Activated CD4-positive, alpha-beta T cell treated with anti-CD3 and anti-CD28 coated beads, Interleukin-2, Interleukin-4, amounts not matched to agents 100 ng/mL and 50 ng/mL, durations not matched to agents 16 hours and 8 hours (primary cell): ENCODE results near the gene TRAF7.
"Not testable (repeated sequence)": the region's sequence is repeated elsewhere in the genome, so short reads cannot be mapped to it uniquely, and the experiment has no call there.

Experiments used
- DNase-seq: peaks from one replicate; pipeline ENCODE4 v3.0.0-alpha.2; 2020; ENCODE audit warnings: low spot score

Gene TRAF7

GRCh38 chr16:2200313-2200712 is 44.7 kb downstream of the TRAF7 start:
- DNase-seq = no peak

DNA sequence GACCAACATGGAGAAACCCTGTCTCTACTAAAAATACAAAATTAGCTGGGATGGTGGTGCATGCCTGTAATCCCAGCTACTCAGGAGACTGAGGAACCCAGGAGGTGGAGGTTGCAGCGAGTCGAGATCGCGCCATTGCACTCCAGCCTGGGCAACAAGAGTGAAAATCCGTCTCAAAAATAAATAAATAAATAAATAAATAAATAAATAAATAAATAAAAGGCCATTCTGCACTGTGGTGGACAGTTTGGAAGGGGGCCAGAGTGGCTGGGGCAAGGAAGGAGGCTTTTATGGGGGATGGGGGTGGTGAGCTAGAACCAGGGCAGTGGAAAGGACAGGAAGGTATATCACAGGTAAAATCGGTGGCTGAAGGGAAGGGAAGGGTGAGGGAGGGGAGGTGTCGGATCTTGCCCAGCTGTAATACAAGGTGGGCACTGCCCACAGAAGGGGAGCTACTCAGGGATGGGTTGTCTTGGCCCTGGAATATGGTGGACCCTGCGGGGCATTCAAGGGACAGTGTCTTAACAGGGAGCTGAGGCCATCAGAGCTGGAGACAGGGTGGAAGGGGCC is 47.6 kb downstream of the TRAF7 start:
- DNase-seq = not testable (repeated sequence)

GRCh38 chr16:2204416-2205103 is 49.0 kb downstream of the TRAF7 start:
- no peak for DNase-seq

- peak; percentile 88 for DNase-seq
Observed at GRCh38 chr16:2205104-2205966, 49.8 kb downstream of the TRAF7 start, which contains the start of gene MLST8. TSS of gene MLST8 (plus strand) at chr16:2205454. CDS start at chr16:2206086, 632 bp downstream.

- no peak for DNase-seq
Observed at GRCh38 chr16:2205967-2206313, 50.4 kb downstream of the TRAF7 start.

DNA sequence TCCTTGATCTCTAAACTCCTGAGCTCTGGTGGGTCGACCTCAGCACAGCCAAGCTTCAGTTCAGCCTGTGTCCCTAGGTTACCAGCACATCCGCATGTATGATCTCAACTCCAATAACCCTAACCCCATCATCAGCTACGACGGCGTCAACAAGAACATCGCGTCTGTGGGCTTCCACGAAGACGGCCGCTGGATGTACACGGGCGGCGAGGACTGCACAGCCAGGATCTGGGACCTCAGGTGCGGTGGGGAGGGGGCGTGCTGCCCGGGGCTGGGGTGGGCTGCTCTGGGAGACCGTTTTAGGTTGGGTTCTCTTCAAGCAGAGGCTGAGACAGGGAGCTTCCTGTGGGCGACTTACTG is 50.8 kb downstream of the TRAF7 start:
- DNase-seq = no peak

- DNase-seq = no peak
Observed at GRCh38 chr16:2206780-2207433, 51.3 kb downstream of the TRAF7 start.

DNA sequence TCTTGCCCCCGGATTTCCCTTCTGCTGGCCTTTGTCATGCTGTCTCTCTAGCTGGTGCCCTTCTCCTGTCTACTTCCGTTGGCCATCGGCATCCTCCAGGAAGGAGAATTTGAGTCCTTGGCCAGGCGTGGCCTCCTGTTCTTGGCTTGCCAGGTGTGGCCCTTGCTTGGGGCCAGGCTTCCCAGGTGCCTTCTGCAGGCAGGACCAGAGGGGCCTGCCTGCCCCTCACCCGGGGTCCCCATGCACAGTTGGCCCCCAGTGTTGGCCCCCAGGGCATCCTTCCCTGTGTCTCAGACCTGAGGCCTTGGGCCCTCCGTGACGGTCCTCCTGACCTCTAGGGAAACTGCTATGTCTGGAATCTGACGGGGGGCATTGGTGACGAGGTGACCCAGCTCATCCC is 52.3 kb downstream of the TRAF7 start:
- no peak for DNase-seq

- no peak for DNase-seq
Observed at GRCh38 chr16:2208308-2208707, 52.7 kb downstream of the TRAF7 start.

DNA sequence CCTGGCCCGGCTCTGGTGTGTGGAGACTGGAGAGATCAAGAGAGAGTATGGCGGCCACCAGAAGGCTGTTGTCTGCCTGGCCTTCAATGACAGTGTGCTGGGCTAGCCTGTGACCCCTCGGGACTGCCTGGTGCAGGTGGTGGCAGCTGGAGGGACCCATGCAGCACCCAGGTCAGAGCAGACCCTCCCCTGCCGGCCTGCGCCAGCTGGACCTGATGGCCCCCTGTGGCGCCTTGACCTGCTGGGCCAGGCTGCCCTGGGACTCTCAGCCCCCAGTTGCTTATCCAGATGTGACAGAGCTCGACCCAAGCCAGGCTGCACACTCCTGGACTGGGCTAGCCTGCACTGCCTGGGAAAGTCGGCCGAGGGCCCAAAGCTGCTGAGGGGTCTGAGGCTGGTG is 53.2 kb downstream of the TRAF7 start:
- no peak for DNase-seq

DNA sequence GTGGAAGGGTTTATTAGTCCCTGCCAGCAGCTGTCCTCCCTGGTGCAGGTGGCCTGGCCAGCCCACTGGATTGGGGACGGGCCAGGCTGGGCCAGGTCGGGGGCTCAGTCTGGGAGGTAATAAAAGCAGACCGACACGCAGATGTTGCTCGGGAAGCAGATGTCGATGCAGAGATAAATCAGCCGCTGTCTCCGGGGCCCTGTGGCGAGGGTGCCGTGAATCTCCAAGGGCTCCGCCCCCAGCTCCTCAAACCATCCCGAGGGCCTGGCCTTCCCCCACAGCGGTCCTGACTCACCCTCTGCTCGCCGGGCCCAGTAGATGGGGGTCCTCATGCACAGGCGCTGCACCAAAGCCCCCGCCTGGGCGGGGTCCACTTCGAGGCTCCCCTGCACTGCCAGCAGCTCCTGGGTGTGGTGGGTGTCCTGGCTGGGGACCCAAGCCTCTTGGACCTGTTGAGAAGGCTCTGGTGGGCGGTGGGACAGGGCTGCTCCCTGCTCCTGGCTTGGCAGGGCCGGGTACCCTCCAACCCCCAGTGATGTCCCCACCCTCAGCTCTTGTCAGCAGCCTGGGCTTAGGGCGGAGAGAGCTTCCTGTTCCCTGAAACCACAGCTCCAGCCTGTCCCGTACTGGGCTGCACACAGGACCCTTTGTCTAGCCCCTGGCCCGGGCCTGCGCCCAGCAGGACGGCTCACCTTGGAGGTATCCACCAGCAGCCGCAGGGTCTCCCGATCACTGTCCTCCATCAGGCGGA is 53.9 kb downstream of the TRAF7 start:
- no peak for DNase-seq

DNA sequence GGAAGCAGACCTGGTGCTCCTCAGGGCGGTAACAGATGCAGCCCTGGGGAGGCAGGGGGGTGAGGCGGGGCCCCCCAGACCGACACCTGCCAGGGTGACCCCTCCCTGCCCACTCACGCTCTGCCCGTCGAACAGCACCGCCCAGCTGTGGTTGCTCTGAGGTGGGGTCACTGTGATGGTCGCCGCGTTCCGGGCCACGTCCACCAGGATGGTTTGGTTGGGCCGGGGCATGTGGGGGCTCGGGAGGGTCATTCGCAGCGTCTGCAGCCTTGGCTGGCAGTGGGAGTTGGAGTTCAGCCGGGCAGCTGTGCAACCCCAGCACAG is 54.4 kb downstream of the TRAF7 start:
- DNase-seq = no peak

DNA sequence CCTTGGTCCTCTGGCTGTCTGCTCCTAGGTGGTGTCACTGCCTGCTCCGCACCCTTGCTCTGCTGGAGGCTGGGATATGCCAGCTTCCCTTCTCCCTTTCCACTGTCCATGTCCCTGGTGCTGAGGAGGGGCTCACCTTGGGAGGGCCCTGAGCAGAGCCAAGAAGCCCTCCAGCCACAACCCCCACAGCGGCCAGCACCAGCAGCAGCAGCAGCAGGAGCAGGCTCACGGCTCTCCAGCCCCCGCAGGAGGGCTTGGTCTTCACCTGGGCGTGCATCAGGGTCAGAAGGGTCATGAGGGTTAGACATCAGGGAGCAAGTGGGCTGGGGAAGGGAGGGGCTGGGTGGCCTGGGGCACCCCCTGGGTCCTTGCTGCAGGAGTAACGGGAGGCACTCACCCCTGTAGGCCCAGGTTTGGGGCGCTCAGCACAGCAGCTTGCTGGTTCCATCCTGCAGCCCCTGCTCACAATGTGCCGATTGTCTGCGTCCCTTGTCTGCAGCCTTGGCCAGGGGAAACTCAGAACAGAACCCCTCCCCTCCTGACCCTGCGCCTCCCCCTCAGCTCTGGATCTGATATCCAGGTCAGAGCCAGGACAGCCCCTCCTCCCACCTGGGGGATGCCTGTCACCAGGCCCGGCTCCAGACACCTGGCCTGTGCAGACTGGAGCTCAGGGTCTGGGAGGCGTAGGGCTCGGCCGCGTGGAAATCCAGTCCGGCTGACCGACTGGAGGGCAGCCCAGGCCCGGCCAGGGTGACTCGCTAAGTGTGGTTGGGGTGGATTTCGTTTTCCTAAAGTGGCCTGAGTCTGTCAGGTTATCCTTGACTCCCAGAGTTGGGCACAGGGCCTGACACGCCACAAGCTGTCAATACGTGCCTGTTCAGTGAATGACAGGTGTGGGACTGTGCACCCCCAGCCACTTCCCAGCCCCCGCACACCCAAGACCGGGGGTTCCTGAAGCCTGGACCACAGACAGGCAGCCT is 55.1 kb downstream of the TRAF7 start, which contains the start of gene BRICD5:
BRICD5 (minus strand) TSS at position 478 of the 980 bp plus-strand sequence; CDS start at position 448, 30 bp downstream.
- DNase-seq = no peak

DNA sequence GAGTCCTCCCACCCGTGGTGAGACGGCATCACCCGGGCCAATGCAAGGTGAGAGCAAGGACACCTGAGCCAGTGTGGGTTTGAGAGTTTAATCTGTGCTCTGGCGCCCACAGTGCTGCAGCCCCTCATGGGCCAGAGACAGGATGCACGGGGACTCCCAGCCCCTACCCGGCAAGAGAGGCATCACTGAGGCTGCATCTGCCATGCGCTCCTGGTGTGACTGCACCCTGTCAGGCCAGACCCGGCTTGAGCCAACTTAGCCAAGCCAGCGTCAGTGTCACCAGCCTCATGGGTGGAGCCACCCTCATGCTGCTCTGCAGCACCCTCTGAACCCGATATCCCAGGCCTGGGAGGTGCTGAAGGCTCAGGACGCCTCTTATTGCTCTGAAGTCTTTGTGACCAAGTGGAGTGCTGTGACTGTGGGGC is 56.4 kb downstream of the TRAF7 start:
- no peak for DNase-seq

- no peak for DNase-seq
Observed at GRCh38 chr16:2212362-2213324, 57.1 kb downstream of the TRAF7 start.

GRCh38 chr16:2213817-2214718 is 58.5 kb downstream of the TRAF7 start:
- no peak for DNase-seq

DNA sequence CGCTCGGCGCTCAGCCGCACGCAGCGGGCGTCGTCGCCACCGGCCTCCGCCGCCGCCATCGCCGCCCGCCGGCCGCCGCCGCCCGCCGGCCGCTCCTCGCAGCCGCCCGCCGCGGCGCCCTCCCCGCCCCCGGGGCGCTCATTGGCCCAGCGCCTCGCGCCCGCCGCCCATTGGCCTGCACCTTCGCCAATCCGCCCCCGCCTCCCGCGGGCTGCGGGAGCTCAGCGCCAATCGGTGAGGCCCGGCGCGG is 59.1 kb downstream of the TRAF7 start, which contains the start of gene PGP:
PGP (minus strand) TSS at position 122 of the 250 bp plus-strand sequence; CDS start at position 59, 63 bp downstream.
- DNase-seq = no peak

DNA sequence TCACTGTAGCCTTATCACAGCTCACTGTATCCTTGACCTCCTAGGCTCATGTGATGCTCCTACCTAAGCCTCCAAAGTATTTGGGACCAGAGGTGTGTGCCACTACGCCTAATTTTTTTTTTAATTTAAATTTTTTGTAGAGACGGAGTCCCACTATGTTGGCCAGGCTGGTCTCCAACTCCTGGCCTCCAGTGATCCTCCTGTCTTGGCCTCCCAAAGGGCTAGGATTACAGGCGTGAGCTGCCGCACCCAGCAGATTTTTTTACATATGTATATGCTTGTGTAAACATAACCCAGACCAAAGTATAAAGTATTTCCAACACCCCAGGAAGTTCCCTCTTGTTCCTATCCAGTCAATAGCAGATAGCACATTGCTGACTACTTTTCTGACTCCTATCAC is 60.7 kb downstream of the TRAF7 start:
- DNase-seq = no peak
